Esophagus mucosa (tissue), 1 donor: ENCODE results near the gene BIN2. TPM values are rescaled to one million over a fixed set of nuclear protein-coding genes. Genes with fewer than 3 reads are reported as not detected.
"Not testable (repeated sequence)": the region's sequence is repeated elsewhere in the genome, so short reads cannot be mapped to it uniquely, and the experiment has no call there.

ENCODE experiments used
- ATAC-seq: fragments of 200-7000 bp; cut with Tn5 transposase; one replicate; pipeline ENCODE4 v1.9.1; 2020
- total RNA-seq: library from RNA; stranded (reverse); gene quantifications from one replicate; pipeline ENCODE4 v1.2.4, GENCODE V29; 2023
- donor health status: DM: yes; HTN: yes; CAD: no.

Gene BIN2
- total RNA-seq, 1 donor from 2014 or later = 1.5 TPM

DNA sequence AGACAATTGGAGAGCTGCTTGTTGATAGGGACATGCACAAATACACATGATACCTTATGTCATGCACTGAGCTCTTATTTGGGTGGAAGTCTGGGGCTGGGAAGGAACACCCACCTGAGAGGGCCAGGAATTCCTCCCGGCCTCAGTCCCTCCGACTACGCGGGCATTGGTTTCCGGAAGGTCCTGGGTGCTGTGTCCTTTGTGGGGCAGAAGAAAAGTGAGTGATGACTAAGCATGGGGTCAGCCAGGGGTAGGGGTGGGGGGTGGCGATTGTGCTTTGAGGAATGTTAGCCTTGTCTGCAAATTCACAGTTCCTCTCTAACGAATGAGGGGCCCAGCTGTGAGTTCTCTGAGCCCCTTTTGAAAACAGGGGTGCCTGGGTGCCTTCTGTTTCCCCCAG lies 21.7 kb upstream of the BIN2 start:
- ATAC-seq = no peak

DNA sequence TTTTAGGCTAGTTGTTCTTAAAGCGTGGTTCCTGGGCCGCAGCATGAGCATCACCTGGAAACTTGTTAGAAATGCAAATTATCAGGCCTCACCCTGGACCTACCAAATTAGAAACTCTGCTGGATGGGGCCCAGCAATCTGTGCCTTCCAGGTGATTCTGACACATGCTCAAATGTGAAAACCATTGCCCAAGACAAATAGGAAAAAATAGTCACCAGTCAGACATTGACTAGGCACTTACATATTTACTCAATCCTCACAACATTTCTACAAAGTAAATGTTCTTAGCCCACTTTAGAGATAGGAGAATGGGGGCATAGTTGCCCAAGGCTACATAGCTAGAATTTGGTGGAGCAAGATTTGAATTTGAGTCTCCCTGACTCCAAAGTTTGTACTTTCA lies 19.2 kb upstream of the BIN2 start:
- ATAC-seq = no peak

- ATAC-seq = peak; percentile 53
Observed at GRCh38 chr12:51342416-51342815, 18.4 kb upstream of the BIN2 start.

DNA sequence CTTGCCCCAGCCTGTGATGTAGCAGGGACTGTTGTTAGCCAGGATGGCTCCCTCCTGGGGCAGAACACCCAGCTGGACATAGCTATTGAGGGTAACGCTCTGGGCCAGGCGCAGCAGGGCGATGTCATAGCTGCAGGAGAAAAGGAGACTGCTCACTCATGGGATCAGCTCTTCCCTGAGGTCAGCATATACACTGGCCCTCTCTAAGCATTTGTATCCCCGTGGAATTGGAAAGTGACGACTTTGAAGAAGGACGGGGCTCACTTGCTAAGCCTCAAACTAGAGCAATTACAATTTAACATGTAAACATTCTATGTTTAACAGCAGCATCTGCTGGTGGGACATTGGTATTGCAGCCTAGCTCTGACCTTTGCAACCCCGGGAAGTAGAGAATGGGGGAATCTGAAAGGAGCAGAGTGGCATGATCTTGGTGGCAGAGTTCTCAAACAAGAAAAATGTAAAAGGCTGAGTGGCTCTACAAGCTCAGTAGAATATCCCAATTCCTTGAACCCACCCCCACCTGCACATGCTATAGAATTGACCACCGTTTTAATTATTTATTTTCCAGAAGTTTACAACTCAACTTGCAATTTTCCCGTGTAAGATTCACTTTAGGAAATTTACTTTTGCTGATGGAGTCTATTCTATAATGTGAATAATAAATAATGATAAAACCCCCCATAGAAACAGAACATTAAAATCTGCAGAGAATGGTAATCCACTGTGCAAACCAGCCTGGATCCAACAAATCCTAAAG lies 17.5 kb upstream of the BIN2 start:
- peak; percentile 81 for ATAC-seq

DNA sequence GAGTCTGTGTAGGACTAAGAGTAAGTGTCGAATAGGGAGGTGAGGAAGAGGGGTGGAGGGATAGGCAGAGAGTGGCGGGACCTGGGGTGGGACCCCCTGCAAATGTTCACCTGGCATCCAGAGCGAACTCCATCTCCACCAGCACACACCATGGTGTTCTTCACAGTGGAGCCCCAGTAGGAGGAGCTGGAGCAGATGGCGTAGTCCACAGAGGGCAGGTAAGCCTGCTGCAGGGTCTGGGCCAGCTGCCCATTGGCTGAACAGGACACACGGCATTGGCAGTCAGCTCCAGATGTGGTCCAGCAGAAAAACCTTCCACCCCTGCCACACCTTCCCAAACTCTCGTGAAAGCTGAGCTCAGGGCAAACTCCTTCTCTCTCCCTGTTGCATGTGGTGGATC lies 15.8 kb upstream of the BIN2 start:
- no peak for ATAC-seq

DNA sequence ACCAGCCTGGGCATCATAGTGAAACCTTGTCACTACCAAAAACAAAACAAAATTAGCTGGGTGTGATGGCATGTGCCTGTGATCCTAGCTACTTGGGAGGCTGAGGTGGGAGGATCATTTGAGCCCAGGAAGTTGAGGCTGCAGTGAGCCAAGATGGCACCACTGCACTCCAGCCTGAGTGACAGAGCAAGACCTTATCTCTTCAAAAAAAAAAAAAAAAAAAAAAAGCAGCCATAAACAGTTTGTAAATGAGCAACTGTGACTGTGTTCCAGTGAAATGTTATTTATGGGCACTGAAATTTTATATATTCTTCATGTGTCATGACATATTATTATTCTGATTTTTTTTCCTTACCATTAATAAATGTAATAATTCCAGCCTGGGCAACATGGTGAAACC lies 13.4 kb upstream of the BIN2 start:
- not testable (repeated sequence) for ATAC-seq

- ATAC-seq = no peak
Observed at GRCh38 chr12:51335931-51336330, 12.0 kb upstream of the BIN2 start.

GRCh38 chr12:51334764-51335163 lies 10.8 kb upstream of the BIN2 start:
- ATAC-seq = peak; percentile 35

GRCh38 chr12:51333536-51333935 lies 9.6 kb upstream of the BIN2 start:
- ATAC-seq = no peak

- no peak for ATAC-seq
Observed at GRCh38 chr12:51330186-51330585, 6.2 kb upstream of the BIN2 start.

GRCh38 chr12:51329742-51330141 lies 5.8 kb upstream of the BIN2 start:
- no peak for ATAC-seq

DNA sequence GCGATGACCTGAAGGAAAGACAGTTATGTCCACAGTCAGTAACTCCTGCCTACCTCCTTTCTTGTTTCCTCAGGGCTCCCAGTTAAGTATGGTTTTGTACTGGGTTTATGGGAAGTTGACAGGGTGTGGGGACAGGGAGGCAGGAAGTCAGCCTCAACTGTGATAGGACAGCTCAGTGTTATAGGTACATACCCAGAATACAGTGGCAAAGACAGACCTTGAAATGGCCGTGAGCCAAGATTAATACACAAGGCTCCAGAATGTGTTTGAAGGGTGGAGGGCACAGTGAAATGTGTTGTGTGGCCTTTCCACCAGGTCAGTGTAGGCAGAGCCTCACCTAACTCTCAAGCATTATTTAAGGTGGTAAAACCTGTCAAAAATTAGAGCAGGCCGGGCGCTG lies 4.6 kb upstream of the BIN2 start:
- ATAC-seq = no peak

DNA sequence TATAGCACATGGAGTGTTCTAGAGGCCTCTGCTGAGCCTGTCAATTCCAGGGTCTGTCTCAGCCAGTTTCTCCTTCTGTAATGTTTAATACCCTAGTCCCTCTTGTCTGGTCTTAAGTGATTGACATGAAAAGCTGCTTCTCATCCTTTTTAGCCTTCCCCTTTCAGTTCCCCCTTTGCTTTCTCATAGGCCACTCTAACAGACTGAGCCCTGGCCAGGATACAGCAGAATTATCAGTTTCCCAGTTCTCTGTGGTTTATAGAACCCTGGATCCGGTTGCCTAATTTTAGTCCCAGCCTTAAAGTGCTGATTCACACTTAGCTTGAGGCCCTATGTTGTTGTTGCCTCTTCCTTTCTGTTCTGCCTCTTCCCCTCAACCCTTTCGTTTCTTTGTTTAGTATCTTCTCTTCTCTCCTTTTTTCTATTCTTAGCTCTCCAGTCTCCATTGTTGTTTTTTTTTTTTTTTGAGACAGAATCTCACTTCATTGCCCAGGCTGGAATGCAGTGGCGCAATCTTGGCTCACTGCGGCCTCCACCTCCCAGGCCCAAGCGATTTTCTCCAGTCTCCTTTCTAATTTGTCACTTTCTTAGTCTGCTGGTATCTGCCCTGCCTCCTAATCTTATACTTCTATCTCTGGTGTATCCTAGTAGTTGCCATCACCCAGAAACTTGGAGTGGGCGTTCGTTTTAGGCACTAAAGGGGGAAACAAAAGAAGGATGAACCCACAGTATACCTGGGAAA lies 2.9 kb upstream of the BIN2 start:
- ATAC-seq = peak; percentile 27

DNA sequence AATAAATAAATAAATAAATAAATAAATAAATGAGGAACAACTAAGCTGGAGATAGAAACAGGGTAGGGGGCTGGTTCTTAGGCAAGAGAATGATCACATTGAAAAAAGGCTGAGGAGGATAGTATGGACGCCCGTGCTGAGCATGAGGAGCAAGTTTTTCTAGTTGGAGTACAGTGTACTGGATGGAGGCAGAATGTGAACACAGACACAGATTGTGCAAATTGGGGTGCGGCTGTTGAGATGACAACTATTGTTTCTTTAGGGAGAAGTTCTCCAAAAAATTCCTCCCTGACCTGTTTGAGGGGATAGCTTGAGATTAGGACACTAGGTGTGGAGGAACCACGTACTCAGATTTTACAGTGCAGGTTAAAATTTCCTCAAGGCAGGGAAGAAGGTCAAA lies 979 bp upstream of the BIN2 start:
- peak; percentile 91 for ATAC-seq

DNA sequence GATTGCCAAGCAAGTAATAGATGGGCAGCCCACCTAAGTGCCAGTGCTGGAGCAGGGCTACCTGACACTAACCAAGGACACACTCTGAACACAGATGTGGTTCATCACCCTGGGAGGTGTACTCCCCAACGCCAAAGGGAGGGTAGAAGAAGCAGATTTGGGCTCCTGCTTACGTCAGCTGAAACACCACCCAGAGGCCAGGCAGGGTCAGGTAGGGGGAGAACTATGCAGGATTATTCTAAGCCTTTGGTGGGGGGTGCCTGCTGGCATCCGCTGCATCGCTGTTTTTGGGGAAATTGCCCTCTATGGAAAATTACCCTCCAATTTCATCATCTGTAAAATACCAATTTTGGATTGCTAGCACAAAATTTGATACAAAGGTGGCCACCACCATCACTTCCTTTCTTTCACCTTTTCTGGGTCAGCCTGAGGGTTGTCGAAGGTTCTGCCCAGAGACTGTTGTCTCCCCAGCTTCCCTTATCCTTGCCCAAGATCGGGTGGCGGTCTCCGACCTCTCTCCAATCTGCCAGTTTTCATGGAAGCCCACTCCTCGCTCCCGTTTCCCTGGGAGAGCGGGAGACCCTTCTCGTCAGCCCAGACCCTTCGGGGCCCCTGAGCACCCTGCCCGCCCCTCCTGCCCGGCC lies 535 bp downstream of the BIN2 start:
- ATAC-seq = no peak

- no peak for ATAC-seq
Observed at GRCh38 chr12:51322452-51322851, 1.5 kb downstream of the BIN2 start.

GRCh38 chr12:51321882-51322281 lies 2.1 kb downstream of the BIN2 start:
- no peak for ATAC-seq

DNA sequence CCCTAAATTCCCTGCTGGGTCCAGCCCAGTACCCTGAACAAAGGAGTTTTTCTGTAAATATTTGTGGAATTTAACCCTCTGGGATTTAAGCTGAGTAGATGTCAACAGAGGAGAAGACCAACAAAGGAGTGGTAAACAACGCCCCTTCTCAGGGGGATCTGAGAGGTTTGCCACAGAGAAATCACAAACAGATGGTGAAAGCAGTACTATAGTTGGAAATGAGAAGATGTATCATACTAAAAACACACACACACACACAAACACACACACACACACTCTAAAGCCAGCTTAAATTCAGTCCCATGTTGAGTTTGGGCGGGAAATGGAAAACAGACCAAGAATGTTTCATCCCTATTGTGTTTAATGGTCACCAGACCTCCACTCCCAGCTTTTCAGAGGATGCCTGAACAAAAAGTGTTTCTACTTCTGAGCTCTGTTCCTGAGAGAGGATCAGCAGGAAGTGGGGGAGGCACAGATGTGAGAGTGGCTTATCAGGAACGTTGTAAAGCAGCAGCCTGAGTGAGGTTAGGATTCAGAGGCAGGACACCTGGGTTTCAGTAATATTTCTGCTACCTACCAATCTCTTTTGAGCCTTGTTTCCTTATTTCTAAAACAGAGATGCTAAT lies 3.2 kb downstream of the BIN2 start:
- no peak for ATAC-seq

DNA sequence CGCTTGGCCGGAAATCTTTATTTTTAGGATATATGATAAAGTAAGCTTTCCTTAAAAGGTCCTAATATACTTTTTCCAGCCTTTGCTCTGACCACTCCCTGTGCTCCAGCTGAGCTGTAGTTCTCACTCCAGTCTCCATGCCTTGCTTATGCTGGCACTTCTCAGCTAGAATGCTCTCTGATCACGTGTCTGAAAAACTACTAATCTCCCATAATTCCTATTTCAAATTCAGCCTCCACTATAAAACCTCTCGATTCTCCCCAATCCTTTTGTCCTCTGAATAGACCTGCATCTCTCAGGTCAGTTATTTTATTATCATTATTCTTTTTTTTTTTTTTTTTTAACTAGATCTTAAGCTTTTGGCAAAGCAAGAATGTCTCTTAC lies 3.7 kb downstream of the BIN2 start:
- no peak for ATAC-seq

DNA sequence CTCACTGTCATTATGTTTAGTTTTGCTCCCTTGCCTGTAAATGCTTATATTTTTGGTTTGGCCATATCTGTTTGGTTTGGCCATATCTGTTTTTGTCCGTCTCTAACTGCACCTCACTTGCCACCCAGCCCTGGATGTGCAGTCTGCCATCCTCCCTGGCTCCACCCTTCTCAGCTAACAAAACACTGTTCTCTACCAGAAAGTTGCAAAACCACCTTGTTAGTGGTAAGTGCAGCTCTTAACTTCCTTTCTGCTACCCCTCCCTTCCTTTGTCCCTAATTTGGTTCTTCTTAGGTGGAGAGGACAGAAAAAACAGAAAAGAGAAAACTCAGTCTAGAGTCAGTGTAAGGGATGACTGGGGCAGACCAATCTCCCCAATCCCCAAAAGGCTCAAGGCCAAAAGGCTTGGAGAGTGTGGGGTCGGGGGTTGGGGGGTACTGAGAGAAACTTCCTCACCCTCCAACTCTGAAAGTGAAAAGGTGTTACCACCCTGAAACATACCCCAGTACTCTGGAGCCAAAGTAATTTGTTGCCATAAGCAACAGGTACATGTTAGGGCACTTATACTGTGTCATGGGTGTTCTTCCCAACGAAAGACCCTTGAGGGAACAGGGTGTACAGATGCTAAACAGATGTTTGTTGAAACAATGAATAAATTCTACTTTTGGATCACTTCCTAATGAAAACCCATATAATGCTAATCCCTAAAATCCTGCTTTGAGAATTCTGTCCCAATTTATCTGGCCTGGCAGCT lies 5.0 kb downstream of the BIN2 start:
- ATAC-seq = peak; percentile 57

GRCh38 chr12:51318057-51318806 lies 5.7 kb downstream of the BIN2 start:
- ATAC-seq = peak; percentile 85

DNA sequence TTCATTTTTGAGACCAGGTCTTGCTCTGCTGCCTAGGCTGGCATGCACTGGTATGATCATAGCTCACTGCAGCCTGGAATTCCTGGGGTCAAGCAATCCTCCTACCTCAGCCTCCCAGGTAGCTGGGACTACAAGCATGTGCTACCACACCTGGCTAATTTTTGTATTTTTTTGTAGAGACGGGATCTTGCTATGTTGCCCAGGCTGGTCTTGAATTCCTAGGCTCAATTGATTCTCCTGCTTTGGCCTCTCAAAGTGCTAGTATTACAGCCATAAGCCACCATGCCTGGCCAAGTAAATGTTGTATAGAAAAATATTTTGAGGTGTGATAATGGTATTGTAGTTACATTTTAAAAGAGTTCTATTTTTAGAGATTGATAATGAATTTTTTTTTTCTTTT lies 12.6 kb downstream of the BIN2 start:
- ATAC-seq = no peak
